Suppressor macrophage treated with lipopolysaccharide for 4 hours (primary cell): ENCODE measurements around the gene TMPRSS11D.
A peak's percentile ranks its signal among the peaks of the same experiment; 100 is the strongest.

Source experiments
- DNase-seq: peaks from one replicate; pipeline ENCODE4 v3.0.0-alpha.2; 2020

The TMPRSS11D gene

GRCh38 chr4:67884701-67885100 is 899 bp upstream of the TMPRSS11D start:
- DNase-seq = peak; percentile 52

GRCh38 chr4:67883458-67883857 is 344 bp downstream of the TMPRSS11D start:
- DNase-seq = peak; percentile 63

GRCh38 chr4:67880866-67881610 is 2.8 kb downstream of the TMPRSS11D start:
- no peak for DNase-seq

- DNase-seq = no peak
Measured at GRCh38 chr4:67879486-67879885, 4.3 kb downstream of the TMPRSS11D start.

- no peak for DNase-seq
Measured at GRCh38 chr4:67877086-67877485, 6.7 kb downstream of the TMPRSS11D start.

GRCh38 chr4:67874986-67875385 is 8.8 kb downstream of the TMPRSS11D start:
- DNase-seq = no peak

GRCh38 chr4:67873116-67873515 is 10.7 kb downstream of the TMPRSS11D start:
- DNase-seq = no peak

GRCh38 chr4:67871867-67872266 is 11.9 kb downstream of the TMPRSS11D start:
- DNase-seq = peak; percentile 65

GRCh38 chr4:67869580-67870190 is 14.1 kb downstream of the TMPRSS11D start:
- DNase-seq = no peak

- DNase-seq = no peak
Measured at GRCh38 chr4:67861513-67861912, 22.3 kb downstream of the TMPRSS11D start.

GRCh38 chr4:67853336-67853735 is 30.5 kb downstream of the TMPRSS11D start:
- no peak for DNase-seq

- no peak for DNase-seq
Measured at GRCh38 chr4:67820903-67821302, 62.9 kb downstream of the TMPRSS11D start.

- DNase-seq = no peak
Measured at GRCh38 chr4:67810011-67810410, 73.8 kb downstream of the TMPRSS11D start.

- DNase-seq = no peak
Measured at GRCh38 chr4:67809502-67809901, 74.3 kb downstream of the TMPRSS11D start.

GRCh38 chr4:67796810-67797209 is 87.0 kb downstream of the TMPRSS11D start:
- DNase-seq = no peak

- DNase-seq = no peak
Measured at GRCh38 chr4:67790721-67791120, 93.1 kb downstream of the TMPRSS11D start.

- no peak for DNase-seq
Measured at GRCh38 chr4:67787311-67787710, 96.5 kb downstream of the TMPRSS11D start.

- no peak for DNase-seq
Measured at GRCh38 chr4:67785528-67785927, 98.3 kb downstream of the TMPRSS11D start.

- no peak for DNase-seq
Measured at GRCh38 chr4:67779631-67780030, 104.2 kb downstream of the TMPRSS11D start.

GRCh38 chr4:67776746-67777145 is 107.1 kb downstream of the TMPRSS11D start:
- DNase-seq = no peak
